Suppressor macrophage treated with lipopolysaccharide for 4 hours (primary cell): Measurements from ENCODE around the gene PROK2.

Experiments used
- DNase-seq: peaks from one replicate; pipeline ENCODE4 v3.0.0-alpha.2; 2020

PROK2 gene

DNA sequence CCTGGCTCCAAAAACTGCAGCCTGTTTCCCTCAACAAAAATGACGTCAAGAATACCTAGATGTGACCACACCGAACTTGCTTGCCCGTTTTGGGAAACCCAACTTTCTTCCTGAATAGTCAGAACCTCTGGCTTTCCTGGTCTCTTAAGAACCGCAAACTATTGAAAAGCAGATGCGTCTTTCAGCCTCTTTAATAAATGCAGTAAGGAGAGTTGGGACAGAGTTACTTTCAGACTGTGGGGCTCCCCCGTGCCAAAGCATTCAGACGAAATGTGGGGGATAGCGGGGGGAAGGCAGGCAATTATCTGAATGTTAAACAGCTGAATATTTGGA is 1.2 kb upstream of the PROK2 start:
- no peak for DNase-seq

DNA sequence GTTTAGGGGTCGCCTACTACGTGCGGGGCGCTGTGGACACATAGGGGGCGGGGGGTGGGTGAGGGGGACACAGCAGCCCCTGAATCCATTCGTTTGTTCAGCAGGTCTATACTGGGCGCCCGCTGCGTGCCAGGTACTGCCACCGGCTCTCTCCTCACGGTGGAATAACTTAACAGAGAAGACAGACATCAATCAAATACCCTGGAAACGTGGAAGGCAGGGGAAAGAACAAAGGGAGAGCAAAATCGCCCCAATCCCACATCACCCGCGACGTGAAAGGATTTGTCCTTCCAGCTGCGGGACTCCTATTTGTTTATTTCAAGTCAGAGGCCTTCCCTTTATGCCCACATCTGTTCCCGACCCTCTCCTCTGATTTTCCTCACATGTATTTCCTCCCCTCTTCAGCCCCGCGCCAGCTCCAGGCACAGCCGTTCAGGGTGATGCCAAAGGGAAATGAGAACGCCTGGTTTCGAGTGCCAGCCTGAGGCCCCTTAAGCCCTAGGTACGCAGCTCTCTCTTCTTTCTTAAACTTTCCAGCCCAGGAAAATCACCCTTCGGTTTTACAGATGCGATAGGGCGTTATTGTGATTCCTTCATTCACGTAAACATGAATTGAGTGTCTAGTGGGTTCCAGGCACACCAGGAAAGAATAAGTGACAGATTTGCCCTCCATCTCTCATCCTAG is 726 bp upstream of the PROK2 start:
- DNase-seq: no peak

DNA sequence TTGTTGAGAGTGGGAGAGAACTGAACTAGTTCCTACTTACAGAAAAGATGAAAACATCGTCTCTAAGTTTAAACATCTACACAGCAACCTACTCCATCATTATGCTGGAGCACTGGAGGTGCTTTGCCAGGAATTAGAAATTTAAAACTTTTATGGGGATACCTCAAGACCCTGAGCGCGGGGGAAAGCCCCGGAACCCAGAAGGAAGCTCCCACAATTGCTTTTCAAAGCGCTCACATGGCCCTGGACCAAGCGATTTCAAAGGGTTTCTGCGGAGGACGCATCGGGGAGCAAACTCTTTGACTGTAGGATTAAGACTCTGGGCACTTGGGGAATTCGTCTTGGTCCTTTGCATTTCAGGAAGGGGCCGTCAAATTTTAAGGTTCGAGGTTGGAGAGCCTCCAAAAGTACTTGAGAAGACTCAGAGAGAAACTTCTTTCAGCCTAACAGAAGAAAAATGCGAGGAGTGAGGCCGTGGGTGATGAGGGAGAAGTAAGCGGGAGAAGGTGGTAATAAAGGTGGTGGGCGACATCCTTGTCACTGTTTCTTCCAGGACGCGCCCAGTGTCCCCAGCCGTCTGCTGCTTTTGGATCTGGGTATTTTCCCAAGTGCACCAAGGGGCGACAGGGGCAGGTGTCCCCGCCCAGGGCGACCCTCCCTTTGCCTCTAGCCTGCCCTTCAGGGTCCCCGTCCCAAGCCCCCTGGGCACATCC is 591 bp downstream of the PROK2 start:
- DNase-seq: no peak

DNA sequence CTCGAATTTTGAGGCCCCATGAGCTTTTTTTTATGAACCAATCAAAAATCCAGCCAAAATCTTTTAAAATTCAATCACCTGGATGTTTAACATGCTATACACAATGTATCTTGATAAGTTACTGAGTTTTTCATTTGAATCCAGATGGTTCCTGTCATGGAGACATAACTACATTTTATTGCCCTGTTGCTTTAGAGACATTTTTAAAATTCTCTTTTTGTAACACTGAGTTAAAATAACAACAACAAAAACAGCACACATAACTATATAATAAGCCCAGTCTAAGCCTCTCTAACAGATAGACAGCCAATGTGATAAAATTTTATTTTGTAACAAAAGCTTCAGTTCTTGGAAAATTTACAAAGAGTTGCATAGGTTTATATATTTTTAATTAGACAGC is 1.8 kb downstream of the PROK2 start:
- DNase-seq: no peak

- no peak for DNase-seq
These were observed 4.5 kb downstream of the PROK2 start for GRCh38 chr3:71780430-71780829.

DNA sequence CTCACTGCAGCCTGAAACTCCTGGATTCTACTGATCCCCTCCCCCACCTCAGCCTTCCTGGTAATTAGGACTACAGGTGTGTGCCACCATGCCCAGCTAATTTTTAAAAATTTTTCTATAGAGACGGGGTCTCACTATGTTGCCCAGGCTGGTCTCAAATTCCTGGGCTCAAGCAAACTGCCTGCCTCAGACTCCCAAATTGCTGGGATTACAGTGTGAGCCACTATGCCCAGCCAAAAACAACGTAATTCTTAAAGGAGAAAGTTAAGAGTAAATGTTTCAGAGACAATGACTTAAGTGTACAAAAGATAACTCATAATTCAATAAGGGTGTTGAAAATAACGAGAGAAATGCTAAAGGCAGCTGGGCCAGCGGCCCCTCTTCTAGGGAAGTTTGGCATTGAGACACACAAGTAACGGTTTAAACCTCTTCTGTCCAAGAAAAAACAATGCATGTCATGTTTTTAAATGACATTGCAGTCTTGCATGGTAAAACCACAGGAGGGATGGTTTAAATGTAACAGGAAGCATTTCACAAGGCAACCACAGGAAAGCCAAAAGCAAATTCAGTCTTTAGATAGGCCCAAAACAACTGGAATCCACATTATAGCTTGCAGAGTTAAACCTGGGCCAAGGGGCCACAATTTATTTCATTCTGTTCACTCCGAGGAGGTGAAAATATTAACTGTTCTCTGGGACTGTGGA is 5.1 kb downstream of the PROK2 start:
- peak; percentile 42 for DNase-seq

GRCh38 chr3:71778353-71778752 is 6.6 kb downstream of the PROK2 start:
- no peak for DNase-seq

DNA sequence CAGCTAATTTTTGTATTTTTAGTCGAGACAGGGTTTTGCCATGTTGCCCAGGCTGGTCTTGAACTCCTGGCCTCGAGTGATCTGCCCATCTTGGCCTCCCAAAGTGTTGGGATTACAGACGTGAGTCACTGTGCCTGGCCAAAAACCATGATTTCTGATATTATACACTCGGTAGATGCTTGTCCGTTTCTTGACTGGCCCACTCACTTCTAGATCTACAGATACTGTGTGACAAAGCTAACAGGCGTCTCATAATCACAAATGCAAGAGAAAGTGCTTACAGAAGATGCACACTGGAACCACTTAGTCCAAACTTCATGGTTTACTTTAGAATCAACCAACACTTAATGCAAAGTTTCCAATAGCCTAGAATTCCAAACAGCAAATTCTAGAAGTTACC is 8.4 kb downstream of the PROK2 start:
- no peak for DNase-seq

DNA sequence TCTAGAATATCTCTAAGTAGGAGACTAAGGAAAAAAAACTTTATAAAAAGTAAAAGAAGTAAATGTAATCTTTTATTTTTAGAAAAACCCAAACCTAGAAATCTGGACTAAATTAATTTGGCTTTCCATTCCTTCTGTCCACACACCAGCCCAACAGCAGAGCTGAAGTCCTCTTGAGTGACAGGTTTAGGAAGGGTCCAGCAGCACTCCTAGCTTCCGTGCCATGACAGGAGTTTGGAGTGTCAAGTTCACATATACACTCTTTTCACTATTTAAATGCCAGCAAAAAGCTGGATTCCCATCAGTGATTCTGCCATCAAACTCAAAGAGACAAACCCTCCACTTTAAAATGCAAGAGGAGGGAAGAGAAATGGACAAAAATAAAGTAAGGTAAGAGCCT is 13.1 kb downstream of the PROK2 start:
- DNase-seq: no peak

DNA sequence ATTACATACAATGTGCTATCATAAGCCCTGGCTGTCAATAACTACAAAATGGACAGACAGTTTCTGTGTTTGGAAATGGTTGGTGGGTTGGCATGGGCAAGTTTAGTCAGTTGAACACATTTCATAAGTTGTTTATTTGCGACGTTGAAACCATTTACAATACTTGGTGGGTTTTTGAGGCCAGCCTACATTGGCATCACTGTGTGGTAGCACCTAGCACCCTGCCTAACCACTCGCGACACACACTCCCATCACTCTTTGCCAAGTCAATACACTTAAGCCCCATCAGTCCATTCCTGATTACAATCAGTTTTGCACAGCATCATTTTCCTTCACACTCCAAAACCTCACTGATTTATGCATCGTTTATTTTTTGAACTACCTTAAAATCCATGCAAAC is 13.8 kb downstream of the PROK2 start:
- DNase-seq: no peak

- DNase-seq: no peak
These were observed 21.5 kb downstream of the PROK2 start for GRCh38 chr3:71763426-71763825.

GRCh38 chr3:71760140-71760539 is 24.8 kb downstream of the PROK2 start:
- DNase-seq: no peak

GRCh38 chr3:71759401-71759800 is 25.5 kb downstream of the PROK2 start:
- DNase-seq: peak; percentile 57

DNA sequence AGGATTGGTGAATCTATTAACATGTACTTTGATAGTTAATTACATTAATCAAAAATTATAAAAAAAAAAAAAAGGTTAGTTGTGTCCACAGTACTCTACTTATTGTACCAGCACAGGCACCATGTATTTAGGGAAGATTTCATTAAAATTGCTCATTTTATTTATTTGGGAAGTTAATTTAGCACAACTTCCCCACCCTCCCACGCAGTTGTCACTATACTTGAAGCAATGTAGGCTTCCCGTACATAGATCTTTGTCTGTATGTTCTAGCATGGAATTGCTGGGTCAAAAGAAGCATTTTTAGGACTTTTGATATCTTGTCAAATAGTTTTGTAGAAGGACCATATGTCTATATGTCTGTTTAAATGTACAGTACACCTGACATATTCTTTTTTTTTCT is 26.9 kb downstream of the PROK2 start:
- DNase-seq: no peak

- DNase-seq: no peak
These were observed 30.2 kb downstream of the PROK2 start for GRCh38 chr3:71754610-71755253.

DNA sequence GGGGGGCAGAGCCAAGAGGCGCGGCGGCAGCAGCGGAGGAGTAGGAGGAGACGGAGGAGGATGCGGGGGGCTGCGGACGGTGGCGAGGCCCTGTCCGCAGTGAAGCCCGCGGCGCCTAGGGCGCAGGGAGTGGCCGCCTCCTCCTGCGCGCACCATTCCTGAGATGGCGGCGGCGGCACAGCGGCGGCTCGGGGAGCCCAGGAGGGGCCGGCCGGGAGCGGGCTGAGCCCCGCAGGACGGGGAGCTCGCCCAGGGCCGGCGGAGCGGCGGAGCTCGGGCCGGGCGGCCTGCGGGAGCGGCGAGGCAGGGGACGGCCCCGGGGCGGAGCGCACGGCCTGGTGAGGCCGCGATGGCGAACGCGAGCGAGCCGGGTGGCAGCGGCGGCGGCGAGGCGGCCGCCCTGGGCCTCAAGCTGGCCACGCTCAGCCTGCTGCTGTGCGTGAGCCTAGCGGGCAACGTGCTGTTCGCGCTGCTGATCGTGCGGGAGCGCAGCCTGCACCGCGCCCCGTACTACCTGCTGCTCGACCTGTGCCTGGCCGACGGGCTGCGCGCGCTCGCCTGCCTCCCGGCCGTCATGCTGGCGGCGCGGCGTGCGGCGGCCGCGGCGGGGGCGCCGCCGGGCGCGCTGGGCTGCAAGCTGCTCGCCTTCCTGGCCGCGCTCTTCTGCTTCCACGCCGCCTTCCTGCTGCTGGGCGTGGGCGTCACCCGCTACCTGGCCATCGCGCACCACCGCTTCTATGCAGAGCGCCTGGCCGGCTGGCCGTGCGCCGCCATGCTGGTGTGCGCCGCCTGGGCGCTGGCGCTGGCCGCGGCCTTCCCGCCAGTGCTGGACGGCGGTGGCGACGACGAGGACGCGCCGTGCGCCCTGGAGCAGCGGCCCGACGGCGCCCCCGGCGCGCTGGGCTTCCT is 31.0 kb downstream of the PROK2 start, which contains the start of gene GPR27:
Gene GPR27 (plus strand): TSS at position 155 of the 909 bp plus-strand sequence. CDS start 195 bp downstream, at position 350.
- DNase-seq: peak; percentile 33

DNA sequence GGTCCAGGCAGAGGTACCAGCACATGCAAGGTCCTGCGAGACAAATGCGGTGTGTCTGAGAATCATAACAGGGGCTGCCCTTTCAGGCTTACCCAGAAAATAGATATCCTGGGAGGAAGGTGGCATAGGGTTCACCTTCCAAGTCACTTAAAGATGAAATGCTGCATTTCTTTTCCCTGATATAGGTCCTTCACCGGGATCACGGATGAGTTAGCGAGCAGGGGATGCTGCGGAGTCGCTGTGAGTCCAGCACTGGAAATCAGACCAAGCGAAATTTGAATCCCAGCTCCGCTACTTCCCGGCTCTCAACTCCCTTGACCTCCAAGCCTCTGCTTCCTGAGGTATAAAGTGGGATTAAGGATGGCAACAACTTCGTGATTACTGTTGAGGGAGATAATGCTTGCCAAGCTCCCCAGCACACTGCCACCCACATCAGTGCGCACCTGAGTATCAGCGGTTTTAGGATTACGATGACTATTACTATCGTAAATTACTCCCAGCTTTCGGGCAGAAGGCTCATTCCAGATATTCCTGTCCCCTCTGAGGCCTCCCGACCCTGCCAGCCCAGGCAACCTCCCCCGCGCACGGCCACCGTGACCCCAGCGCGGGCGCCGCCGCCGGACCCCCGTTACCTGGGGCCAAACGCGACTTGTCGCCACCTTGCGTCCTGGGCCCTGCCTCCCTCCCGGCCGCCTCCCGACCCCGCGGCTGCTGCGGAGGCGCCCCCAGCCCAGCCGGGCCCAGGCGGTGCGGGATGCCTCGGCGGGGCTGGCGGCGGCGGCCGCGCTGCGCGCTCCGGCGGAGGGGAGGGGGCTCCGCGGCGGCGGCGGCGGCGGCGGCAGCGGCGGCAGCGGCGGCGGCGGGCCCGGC is 31.9 kb downstream of the PROK2 start:
- no peak for DNase-seq

DNA sequence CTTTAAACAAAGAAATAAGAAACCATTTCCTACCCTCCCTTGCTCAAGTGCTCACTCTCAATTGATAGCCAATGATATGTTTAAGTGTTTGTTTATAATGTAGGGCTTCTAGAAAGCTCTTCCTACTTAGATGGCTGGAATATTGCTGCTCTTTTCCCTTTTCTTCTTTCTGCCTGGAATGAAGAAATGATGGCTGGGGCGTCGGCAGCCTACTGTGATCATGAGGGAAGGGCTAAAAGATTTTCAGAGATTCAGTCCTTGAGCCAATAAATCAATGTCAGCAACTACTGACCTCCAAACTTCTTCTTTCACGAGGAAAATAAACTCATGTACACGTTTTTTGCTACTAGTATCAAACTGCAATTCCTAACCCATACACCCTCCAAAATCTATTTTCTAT is 33.3 kb downstream of the PROK2 start:
- no peak for DNase-seq

- no peak for DNase-seq
These were observed 40.2 kb downstream of the PROK2 start for GRCh38 chr3:71744738-71745137.

DNA sequence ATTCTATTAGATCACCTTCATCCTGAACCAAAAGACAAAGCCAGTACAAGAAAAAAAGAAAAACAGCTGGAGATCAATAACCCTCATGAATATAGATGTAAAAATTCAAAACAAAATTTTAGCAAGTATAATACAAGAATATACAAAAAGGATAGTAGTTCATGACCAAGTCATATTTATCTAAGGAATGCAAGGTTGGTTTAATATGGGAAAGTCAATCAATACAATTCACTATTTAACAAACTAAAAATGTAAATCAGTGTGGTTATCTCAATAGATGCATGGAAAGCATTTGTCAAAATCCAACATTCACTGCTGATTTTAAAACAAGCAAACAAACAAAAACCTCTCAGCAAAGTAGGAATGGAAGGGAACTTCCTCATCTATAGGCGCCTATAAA is 42.3 kb downstream of the PROK2 start:
- DNase-seq: no peak

DNA sequence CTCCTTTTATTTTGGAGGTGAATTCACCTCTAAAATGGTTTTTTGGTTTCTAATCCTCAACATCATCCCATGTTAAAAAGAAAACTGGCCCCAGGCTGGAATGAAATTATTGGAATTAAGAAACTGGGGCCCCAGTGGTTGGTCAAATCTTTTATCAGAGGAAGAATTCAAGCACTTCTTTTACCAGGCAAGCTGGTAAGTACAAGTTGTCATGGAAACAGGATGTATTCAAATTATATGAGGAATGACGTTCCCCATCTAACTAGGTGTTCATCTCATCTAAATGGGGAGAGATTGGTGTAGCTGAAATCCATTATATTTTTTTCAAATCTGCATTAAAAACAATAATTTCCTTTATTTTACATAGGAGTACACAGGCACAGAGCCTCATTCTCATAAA is 50.1 kb downstream of the PROK2 start:
- DNase-seq: no peak

DNA sequence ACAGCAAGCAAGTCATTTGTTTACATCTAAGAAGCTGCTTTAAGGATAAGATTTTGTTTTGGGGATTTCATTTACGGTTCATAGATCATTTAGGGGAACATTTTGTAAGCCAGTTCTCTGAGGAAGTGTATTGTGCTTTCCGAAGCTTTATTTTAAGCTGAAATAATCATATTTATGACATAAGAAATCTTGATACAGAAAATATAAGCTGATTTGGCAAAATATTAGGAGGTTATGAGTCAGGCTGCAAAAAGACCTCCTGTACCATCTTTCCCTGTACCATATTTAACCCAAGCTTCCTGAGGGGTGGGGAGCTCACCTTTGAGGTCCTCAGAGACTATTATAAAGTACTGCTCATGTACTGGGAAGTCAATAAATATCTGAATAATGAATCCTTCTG is 51.6 kb downstream of the PROK2 start:
- DNase-seq: no peak
